MM.1S (cell line): ENCODE data around the gene MVB12B.

Source experiments
- CTCF ChIP-seq: fragments of 300-600 bp; sonication (generic); IDR thresholded peaks from 2 replicates; pipeline ENCODE4 v1.5.1; 2016; ENCODE audit warnings: antibody characterized with exemption, low read length, mixed read lengths
- EZH2 ChIP-seq: fragments of 300-600 bp; sonication (generic); optimal IDR thresholded peaks from 2 replicates; pipeline ENCODE3; 2017; ENCODE audit warnings: low read depth, mild to moderate bottlenecking, antibody characterized with exemption, low read length, mixed read lengths
- EZH2phosphoT487 ChIP-seq: fragments of 300-600 bp; sonication (generic); IDR thresholded peaks from 2 replicates; pipeline ENCODE4 v1.6.1; 2018; ENCODE audit warnings: antibody characterized with exemption, low read length

GRCh38 chr9:126550891-126551351 is 224.3 kb downstream of the MVB12B start:
- TF ChIP-seq CTCF (no peak), EZH2phosphoT487 (no peak), EZH2 (no peak)
